SK-N-DZ (cell line): ENCODE data around the gene DPH3.

Experiments
- DNase-seq: peaks from one replicate; pipeline ENCODE4 v3.0.0-alpha.2; 2015; ENCODE audit warnings: low spot score

DPH3 gene

GRCh38 chr3:16234281-16234680 lies 30.5 kb downstream of the DPH3 start:
- no peak for DNase-seq

- no peak for DNase-seq
Measured at GRCh38 chr3:16233806-16234205, 30.9 kb downstream of the DPH3 start.

- DNase-seq, result no peak
Measured at GRCh38 chr3:16231983-16232382, 32.8 kb downstream of the DPH3 start.

- no peak for DNase-seq
Measured at GRCh38 chr3:16229681-16230080, 35.1 kb downstream of the DPH3 start.

- no peak for DNase-seq
Measured at GRCh38 chr3:16227566-16227965, 37.2 kb downstream of the DPH3 start.

GRCh38 chr3:16224325-16224724 lies 40.4 kb downstream of the DPH3 start:
- DNase-seq, result no peak

- DNase-seq, result no peak
Measured at GRCh38 chr3:16222547-16222946, 42.2 kb downstream of the DPH3 start.

- DNase-seq, result no peak
Measured at GRCh38 chr3:16221990-16222389, 42.8 kb downstream of the DPH3 start.

- DNase-seq, result no peak
Measured at GRCh38 chr3:16219777-16220176, 45.0 kb downstream of the DPH3 start.

- DNase-seq, result peak; percentile 25
Measured at GRCh38 chr3:16216373-16216935, 48.3 kb downstream of the DPH3 start.

GRCh38 chr3:16214366-16214765 lies 50.4 kb downstream of the DPH3 start:
- DNase-seq, result no peak

- DNase-seq, result no peak
Measured at GRCh38 chr3:16211176-16211904, 53.4 kb downstream of the DPH3 start.
